IMR-90 (cell line): ENCODE results near the gene ISG20. TPM values are rescaled to one million over a fixed set of nuclear protein-coding genes. Genes with fewer than 3 reads are reported as not detected.

Source experiments
- ATAC-seq: fragments of 200-7000 bp; cut with Tn5 transposase; 2 replicates; pipeline ENCODE4 v1.9.1; 2020; ENCODE audit warnings: low read depth, mild to moderate bottlenecking, moderate library complexity
- BruUV-seq: library from RNA; stranded (reverse); fragments of 400-500 nt; replicated peaks from 2 replicates; lab custom pipeline; 2021; lab: Mats Ljungman, UMichigan
- CTCF ChIA-PET: fragments of 300-600 bp; formaldehyde crosslinking; extraction: SDS; loops from one replicate; lab custom pipeline; 2021; ENCODE audit warnings: antibody characterized with exemption; lab: Yijun Ruan, JAX
- POLR2A ChIA-PET: fragments of 300-600 bp; sonication (Branson Sonifier 250); formaldehyde crosslinking; loops from one replicate; lab custom pipeline; 2022; ENCODE audit warnings: antibody characterized with exemption; ENCODE audit not compliant: unreplicated experiment; lab: Charles Lee
- DNase-seq: peaks from one replicate; pipeline ENCODE4 v3.0.0; 2013
- H2AFZ ChIP-seq: replicated peaks from 2 replicates; pipeline ENCODE3; 2013; ENCODE audit warnings: low read length, mild to moderate bottlenecking; ENCODE audit not compliant: poor library complexity
- H2AK5ac ChIP-seq: 2 replicates; pipeline ENCODE4 v1.6.1; 2013; ENCODE audit warnings: low read depth, low read length, inconsistent platforms
- H2AK9ac ChIP-seq: replicated peaks from 2 replicates; pipeline ENCODE3; 2013; ENCODE audit warnings: mild to moderate bottlenecking, low read depth, low read length, moderate library complexity; ENCODE audit not compliant: poor library complexity
- H2BK120ac ChIP-seq: 2 replicates; pipeline ENCODE4 v1.6.1; 2013; ENCODE audit warnings: low read depth, low read length, inconsistent platforms
- H2BK15ac ChIP-seq: 3 replicates; pipeline ENCODE4 v1.6.1; 2013; ENCODE audit warnings: low read depth, low read length, inconsistent platforms
- H2BK20ac ChIP-seq: 2 replicates; pipeline ENCODE4 v1.6.1; 2013; ENCODE audit warnings: low read depth, mild to moderate bottlenecking, inconsistent platforms, low read length, moderate library complexity
- H2BK5ac ChIP-seq: 2 replicates; pipeline ENCODE4 v1.6.1; 2013; ENCODE audit warnings: mild to moderate bottlenecking, low read depth, low read length, inconsistent platforms; ENCODE audit not compliant: poor library complexity, severe bottlenecking
- H3K14ac ChIP-seq: replicated peaks from 2 replicates; pipeline ENCODE4 v1.6.1; 2013; ENCODE audit warnings: low read depth, low read length, inconsistent platforms
- H3K18ac ChIP-seq: 2 replicates; pipeline ENCODE4 v1.6.1; 2013; ENCODE audit warnings: low read depth, low read length, control low read depth
- H3K23ac ChIP-seq: 2 replicates; pipeline ENCODE4 v1.6.1; 2013; ENCODE audit warnings: low read depth, low read length, inconsistent platforms
- H3K27ac ChIP-seq: 2 replicates; pipeline ENCODE4 v1.5.1; 2013; ENCODE audit warnings: mild to moderate bottlenecking, control low read depth, low read length; ENCODE audit not compliant: insufficient read depth
- H3K27me3 ChIP-seq: 2 replicates; pipeline ENCODE4 v1.6.1; 2013; ENCODE audit warnings: low read length; ENCODE audit not compliant: control insufficient read depth, insufficient read depth
- H3K36me3 ChIP-seq: 2 replicates; pipeline ENCODE4 v1.6.1; 2013; ENCODE audit warnings: low read length, mixed read lengths; ENCODE audit not compliant: control insufficient read depth, insufficient read depth
- H3K4ac ChIP-seq: 2 replicates; pipeline ENCODE4 v1.6.1; 2013; ENCODE audit warnings: low read depth, low read length, inconsistent platforms
- H3K4me1 ChIP-seq: 2 replicates; pipeline ENCODE4 v1.6.1; 2013; ENCODE audit warnings: low read length, mixed read lengths; ENCODE audit not compliant: control insufficient read depth, insufficient read depth
- H3K4me2 ChIP-seq: 2 replicates; pipeline ENCODE4 v1.6.1; 2013; ENCODE audit warnings: low read depth, mild to moderate bottlenecking, control low read depth, low read length, moderate library complexity
- H3K4me3 ChIP-seq: 2 replicates; pipeline ENCODE4 v1.5.1; 2013; ENCODE audit warnings: low read depth, mild to moderate bottlenecking, control low read depth, low read length, moderate library complexity; ENCODE audit not compliant: insufficient read depth
- H3K56ac ChIP-seq: 2 replicates; pipeline ENCODE4 v1.6.1; 2013; ENCODE audit warnings: low read length, inconsistent platforms; ENCODE audit not compliant: insufficient read depth; ENCODE audit errors: extremely low read depth
- H3K79me1 ChIP-seq, 2 experiments: 2 replicates each; pipeline ENCODE4 v1.6.1; 2013; ENCODE audit warnings: low read length in 2 of 2, inconsistent platforms in 1 of 2, low read depth in 1 of 2
- H3K9ac ChIP-seq: 2 replicates; pipeline ENCODE4 v1.6.1; 2013; ENCODE audit warnings: low read depth, low read length, control low read depth
- H3K9me1 ChIP-seq: 2 replicates; pipeline ENCODE4 v1.6.1; 2013; ENCODE audit warnings: low read length, inconsistent platforms; ENCODE audit not compliant: insufficient read depth
- H3K9me3 ChIP-seq: 2 replicates; pipeline ENCODE4 v1.6.1; 2013; ENCODE audit warnings: low read length; ENCODE audit not compliant: control insufficient read depth, insufficient read depth
- H4K20me1 ChIP-seq: 2 replicates; pipeline ENCODE4 v1.6.1; 2013; ENCODE audit warnings: low read length, inconsistent platforms; ENCODE audit not compliant: insufficient read depth
- H4K5ac ChIP-seq: 2 replicates; pipeline ENCODE4 v1.6.1; 2013; ENCODE audit warnings: mild to moderate bottlenecking, low read depth, low read length, control low read depth
- H4K8ac ChIP-seq, 2 experiments: 2 replicates each; pipeline ENCODE4 v1.6.1; 2013; ENCODE audit warnings: low read depth in 2 of 2, low read length in 2 of 2, control low read depth in 1 of 2, inconsistent platforms in 1 of 2
- H4K91ac ChIP-seq: 2 replicates; pipeline ENCODE4 v1.6.1; 2013; ENCODE audit warnings: low read depth, low read length, inconsistent platforms; ENCODE audit not compliant: insufficient read depth
- CHD1 ChIP-seq: IDR thresholded peaks from 2 replicates; pipeline ENCODE4 v1.6.1; 2012; ENCODE audit warnings: low read depth, low read length, improper control_type of control experiment
- RAD21 ChIP-seq: IDR thresholded peaks from 2 replicates; pipeline ENCODE4 v1.6.1; 2012; ENCODE audit warnings: low read length, improper control_type of control experiment
- RFX5 ChIP-seq: IDR thresholded peaks from 2 replicates; pipeline ENCODE4 v1.8.0; 2012; ENCODE audit warnings: low read depth, mild to moderate bottlenecking, low read length, moderate library complexity
- SMC3 ChIP-seq: fragments of 150-350 bp; IDR thresholded peaks from 2 replicates; pipeline ENCODE4 v1.6.1; 2016; ENCODE audit warnings: low read depth, mild to moderate bottlenecking, antibody characterized with exemption, low read length, moderate library complexity
- WGBS, 2 experiments: methylation state at CpG; one replicate each; pipeline versions ENCODE4 v1.1.5 to v1.1.7; 2013; ENCODE audit warnings: missing lambda C conversion rate in 2 of 2; ENCODE audit not compliant: insufficient read length in 1 of 2; ENCODE audit errors: extremely low coverage in 2 of 2; 5-methylcytosine and 5-hydroxymethylcytosine counted together
- dilution Hi-C: fragments of 300-500 bp; cut with HindIII; formaldehyde crosslinking; loops from one replicate; pipeline ENCODE4 v1.14.3; 2018; ENCODE audit warnings: low sequenced_read_pairs; ENCODE audit not compliant: unreplicated experiment
- in situ Hi-C: fragments of 300-500 bp; cut with MboI; formaldehyde crosslinking; loops from 3 replicates; pipeline ENCODE4 v1.14.3; 2019; ENCODE audit warnings: low sequenced_read_pairs, inconsistent platforms, mixed read lengths
- intact Hi-C: fragments of 100-400 bp; cut with micrococcal nuclease; formaldehyde crosslinking; loops from 2 replicates; pipeline ENCODE4 v1.10.0; 2022
- polyA plus RNA-seq, 3 experiments: library from polyadenylated mRNA; depleted of rRNA; stranded (reverse); fragments of >200 nt; gene quantifications; 2 replicates each; pipeline ENCODE4 v1.2.3, GENCODE V29; 2012; ENCODE audit warnings: low replicate concordance in 1 of 3
- total RNA-seq: library from RNA; depleted of rRNA; stranded (reverse); fragments of >200 nt; gene quantifications from 2 replicates; pipeline ENCODE4 v1.2.3, GENCODE V29; 2012
- TF ChIP-seq, protein P1 (sequence below): conservative IDR thresholded peaks from 2 replicates; pipeline ENCODE4 v1.5.1; 2012; ENCODE audit warnings: mild to moderate bottlenecking, low read depth, low read length, improper control_type of control experiment

ISG20 gene
- total and polyA plus RNA-seq, 2 of the 4 experiments (the other 2 are of a cell fraction), result 0.72 to 1.2 TPM

DNA sequence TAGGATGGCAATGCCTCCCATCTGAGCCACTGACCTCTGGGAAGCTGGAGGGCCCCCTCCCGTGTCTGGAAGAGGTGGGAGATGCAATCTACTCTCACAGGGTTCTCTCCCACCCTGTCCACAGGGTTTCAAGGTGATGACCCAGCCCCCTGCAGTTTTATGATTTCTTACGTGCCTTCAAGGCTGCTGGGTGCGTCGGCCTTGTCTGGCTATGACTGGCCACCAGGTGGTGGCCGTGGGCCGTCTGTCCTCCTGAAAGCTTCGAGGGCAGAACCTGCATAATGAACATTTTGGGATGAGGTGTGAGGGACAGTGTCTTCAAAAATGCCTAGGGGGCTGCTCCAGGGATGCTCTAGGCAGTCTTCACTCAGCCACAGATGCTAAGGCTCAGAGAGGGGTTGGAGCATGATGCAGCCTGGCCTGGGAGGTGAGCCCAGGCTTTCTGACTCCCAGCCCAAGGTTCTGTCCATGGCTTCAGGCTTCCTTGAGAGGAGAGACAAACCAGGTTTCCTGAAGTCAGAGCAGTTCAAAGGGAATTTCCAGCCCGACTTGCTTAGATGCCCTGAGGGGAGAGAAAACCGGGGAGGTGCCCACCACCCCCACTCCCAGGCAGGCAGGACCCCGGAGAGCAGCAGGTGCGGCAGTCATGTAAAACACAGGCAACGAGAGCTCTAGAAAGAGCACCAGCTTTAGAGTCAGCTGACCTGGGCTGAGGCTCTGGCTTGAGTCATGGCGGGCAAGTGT is 18.7 kb downstream of the ISG20 start:
- Histone ChIP-seq H2BK20ac (no peak overlapping the region), H3K9me1 (peaks cover 7% of the 10 kb centered on the region), H4K8ac (no peak overlapping the region), H2AFZ (peak overlapping the region; percentile 71), H3K27ac (no peak overlapping the region), H3K79me1 (no peaks in the 10 kb centered on the region), H3K9ac (no peak overlapping the region), H2BK15ac (no peak overlapping the region), H3K9me3 (no peaks in the 10 kb centered on the region), H3K23ac (no peak overlapping the region), H4K91ac (no peak overlapping the region), H3K4me3 (no peak overlapping the region), H3K4me2 (no peak overlapping the region), H2BK5ac (no peak overlapping the region), H3K4me1 (peaks cover 13% of the 10 kb centered on the region), H2AK5ac (peak overlapping the region; percentile 44; the same call in 1 of the 2 replicates), H4K5ac (no peak overlapping the region), H3K56ac (no peak overlapping the region), H3K14ac (no peak overlapping the region), H3K4ac (0 out of 2 replicates have a peak overlapping the region, but pooled peaks have one; percentile 12), H3K18ac (no peak overlapping the region), H3K36me3 (no peaks in the 10 kb centered on the region), H4K20me1 (no peaks in the 10 kb centered on the region), H2AK9ac (peak overlapping the region; percentile 3), H2BK120ac (peak overlapping the region; percentile 50; the same call in 1 of the 2 replicates), H3K27me3 (no peaks in the 10 kb centered on the region)
- intact Hi-C loops (loop anchor here (1.0 to 5.0 kb wide), 5 partner anchors 44 to 400 kb away; no protein-coding TSS in a partner anchor), in situ Hi-C loops (loop anchor here (25.0 kb wide), 2 partner anchors 180 to 505 kb away; no protein-coding TSS in a partner anchor), dilution Hi-C loops (no loop called here)
- ChIA-PET CTCF (interaction anchor here (0.6 to 3.1 kb wide), 3 partner anchors 177 to 347 kb away, joined by 3 to 16 read pairs (median 4); no protein-coding TSS in a partner anchor), POLR2A (interaction anchor here (0.6 kb wide), 1 partner anchor 12 kb away, joined by 3 read pairs; no protein-coding TSS in a partner anchor)
- DNase-seq (peak; percentile 61), ATAC-seq (peak; percentile 74)
- no TSS peak for BruUV-seq
- TF ChIP-seq SMC3 (peak; percentile 85), RAD21 (peak; percentile 93), RFX5 (no peak), CHD1 (no peak)
- TF ChIP-seq, protein P1, sequence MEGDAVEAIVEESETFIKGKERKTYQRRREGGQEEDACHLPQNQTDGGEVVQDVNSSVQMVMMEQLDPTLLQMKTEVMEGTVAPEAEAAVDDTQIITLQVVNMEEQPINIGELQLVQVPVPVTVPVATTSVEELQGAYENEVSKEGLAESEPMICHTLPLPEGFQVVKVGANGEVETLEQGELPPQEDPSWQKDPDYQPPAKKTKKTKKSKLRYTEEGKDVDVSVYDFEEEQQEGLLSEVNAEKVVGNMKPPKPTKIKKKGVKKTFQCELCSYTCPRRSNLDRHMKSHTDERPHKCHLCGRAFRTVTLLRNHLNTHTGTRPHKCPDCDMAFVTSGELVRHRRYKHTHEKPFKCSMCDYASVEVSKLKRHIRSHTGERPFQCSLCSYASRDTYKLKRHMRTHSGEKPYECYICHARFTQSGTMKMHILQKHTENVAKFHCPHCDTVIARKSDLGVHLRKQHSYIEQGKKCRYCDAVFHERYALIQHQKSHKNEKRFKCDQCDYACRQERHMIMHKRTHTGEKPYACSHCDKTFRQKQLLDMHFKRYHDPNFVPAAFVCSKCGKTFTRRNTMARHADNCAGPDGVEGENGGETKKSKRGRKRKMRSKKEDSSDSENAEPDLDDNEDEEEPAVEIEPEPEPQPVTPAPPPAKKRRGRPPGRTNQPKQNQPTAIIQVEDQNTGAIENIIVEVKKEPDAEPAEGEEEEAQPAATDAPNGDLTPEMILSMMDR, result peak; percentile 84
- WGBS, 2 experiments, result 22% methylated on average over 6 of the region's 13 CpGs; no CpG with 5 or more reads in 1 of the 2 experiments
